ENCODE results near the gene MTHFD1.
A peak's percentile ranks its signal among the peaks of the same experiment; 100 is the strongest.

MTHFD1 gene

DNA sequence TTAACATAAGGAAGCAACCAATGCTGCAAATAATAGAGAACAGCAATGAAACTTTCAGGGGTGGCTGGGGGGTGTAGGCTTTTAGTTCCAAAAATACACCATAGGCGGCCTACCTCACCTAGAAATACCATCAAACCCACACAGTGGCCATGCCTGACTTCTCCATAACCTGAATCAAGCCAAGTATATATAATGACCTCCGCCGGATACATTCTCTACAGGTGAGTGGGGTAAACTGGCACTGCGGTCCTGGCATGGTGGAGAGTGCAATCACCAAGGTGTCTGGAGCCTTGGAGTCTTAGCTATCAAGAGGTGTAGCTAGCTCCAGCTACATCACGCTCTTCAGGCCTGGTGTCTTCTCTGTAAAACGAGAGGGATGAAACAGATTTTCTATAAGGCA is 114.3 kb downstream of the MTHFD1 start:
- peak overlapping the region; percentile 88 for H3K4me3 ChIP-seq (ENCODE audit: low read depth, low read length)
- TF ChIP-seq, protein P1, sequence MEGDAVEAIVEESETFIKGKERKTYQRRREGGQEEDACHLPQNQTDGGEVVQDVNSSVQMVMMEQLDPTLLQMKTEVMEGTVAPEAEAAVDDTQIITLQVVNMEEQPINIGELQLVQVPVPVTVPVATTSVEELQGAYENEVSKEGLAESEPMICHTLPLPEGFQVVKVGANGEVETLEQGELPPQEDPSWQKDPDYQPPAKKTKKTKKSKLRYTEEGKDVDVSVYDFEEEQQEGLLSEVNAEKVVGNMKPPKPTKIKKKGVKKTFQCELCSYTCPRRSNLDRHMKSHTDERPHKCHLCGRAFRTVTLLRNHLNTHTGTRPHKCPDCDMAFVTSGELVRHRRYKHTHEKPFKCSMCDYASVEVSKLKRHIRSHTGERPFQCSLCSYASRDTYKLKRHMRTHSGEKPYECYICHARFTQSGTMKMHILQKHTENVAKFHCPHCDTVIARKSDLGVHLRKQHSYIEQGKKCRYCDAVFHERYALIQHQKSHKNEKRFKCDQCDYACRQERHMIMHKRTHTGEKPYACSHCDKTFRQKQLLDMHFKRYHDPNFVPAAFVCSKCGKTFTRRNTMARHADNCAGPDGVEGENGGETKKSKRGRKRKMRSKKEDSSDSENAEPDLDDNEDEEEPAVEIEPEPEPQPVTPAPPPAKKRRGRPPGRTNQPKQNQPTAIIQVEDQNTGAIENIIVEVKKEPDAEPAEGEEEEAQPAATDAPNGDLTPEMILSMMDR (conservative IDR thresholded peaks at IDR 0.05; ENCODE audit: low read depth, low read length) = no peak
- no peak for DNase-seq (ENCODE audit: low read depth)

DNA sequence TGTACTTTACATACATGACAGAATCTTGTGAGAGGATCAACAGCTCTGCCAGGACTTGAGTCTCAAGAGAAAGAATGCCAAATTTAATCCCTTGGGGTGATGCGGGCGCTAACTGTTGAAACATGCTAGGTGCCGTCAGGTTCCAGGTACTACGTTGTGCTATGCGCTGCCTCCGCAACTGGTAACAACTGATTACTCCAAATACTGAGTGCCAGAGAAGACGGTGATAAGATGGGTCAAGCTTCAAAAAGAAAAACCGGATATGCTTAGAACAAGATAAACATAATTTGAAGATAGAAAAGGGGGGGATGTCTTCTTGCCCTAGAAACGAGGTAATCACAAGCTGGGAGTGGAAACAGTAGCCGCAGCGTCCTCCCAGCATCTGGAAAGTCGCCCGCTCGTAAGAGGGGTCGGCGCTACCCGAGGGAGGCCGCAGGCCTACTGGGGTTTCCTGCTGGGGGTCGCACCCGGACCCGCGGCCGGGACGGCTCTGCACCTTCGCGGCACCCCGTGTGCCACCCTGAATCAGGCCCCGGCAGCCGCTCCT is 114.8 kb downstream of the MTHFD1 start:
- TF ChIP-seq, protein P1 (conservative IDR thresholded peaks at IDR 0.05; ENCODE audit: low read depth, low read length) = no peak
- peak overlapping the region; percentile 88 for H3K4me3 ChIP-seq (ENCODE audit: low read depth, low read length)
- peak; percentile 39 for DNase-seq (ENCODE audit: low read depth)

DNA sequence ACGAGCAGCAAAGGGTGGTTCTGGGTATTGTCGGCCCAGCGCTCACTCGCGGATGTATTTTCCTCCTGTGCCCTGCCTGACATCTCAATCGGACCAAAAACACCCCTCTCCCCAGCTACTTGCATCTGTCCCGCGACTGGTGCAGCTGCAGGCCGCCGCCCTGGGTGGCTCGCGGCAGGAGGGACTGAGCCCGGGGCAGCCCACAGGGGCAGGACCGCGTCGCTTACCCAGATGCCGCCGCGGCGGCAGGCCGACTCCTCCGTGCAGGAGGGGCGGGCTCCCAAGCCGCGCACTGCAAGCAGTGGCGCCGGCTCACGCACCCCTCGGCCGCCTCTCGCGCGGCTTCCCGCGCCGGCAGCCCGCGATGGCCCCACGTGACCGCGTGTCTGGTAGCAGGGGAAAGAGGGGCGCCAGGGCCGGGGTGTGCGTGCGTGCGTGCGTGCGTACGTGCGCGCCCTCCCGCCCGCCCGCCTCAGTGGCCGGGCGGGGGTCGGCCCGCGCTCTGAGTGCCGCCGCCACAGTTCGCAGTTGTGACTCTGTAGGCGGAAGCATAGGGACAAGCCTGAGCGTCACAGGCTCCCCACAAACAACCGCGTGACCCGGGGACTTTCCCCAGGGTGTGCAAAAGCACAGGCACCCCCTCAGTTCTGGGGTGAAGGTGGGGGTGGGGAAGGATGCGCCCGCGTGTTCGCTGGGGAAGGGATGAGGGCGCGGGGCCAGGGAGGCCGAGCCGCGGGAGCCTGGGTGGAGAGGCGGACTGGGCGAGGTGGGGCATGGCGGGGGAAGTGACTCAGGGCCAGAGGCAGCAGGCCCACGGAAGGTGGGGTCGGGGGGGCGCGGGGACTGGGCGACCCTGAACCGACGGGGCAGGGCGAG is 115.5 kb downstream of the MTHFD1 start, which contains the start of gene ZBTB25:
Gene ZBTB25, minus strand, starts transcription at position 405 of the 876 bp plus-strand sequence. CDS start 13,305 bp downstream, outside the sequence.
- TF ChIP-seq, protein P1 (conservative IDR thresholded peaks at IDR 0.05; ENCODE audit: low read depth, low read length) = no peak
- peak within 1 kb of the TSS; percentile 88 for H3K4me3 ChIP-seq (ENCODE audit: low read depth, low read length)
- DNase-seq (ENCODE audit: low read depth) = peak; percentile 96

DNA sequence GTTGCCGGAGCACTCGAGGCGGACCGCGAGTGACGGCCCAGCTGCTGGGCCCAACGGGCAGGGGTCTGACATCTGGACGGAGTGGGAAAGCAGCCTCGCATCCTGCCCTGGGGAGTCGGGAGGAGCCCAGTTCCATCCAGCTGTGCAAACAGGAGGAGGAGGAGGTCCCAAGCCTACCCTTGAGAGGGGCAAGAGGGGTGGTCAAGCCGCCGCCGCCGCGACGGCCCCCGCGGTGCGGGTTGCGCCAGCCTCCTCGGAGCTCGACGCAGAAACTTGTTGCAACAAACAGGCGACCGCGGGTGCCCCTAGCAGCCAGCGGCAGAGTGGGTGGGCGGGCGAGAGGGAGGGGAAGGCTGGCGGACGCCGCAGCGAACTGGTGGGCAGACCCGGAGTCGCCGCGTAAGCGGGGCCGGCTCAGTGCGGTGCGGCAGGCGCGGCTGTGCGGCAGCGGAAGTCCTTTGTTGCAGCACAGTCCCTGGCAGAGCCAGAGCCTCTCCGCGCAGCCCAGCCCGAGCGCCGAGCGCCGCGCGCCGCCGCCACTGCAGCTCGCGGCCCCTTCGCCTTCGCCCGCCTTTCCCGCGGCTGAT is 116.2 kb downstream of the MTHFD1 start, which contains the start of gene ZBTB1:
Gene ZBTB1, plus strand, starts transcription at position 461 of the 587 bp plus-strand sequence. CDS start 16,735 bp downstream, outside the sequence.
- peak; percentile 90 for DNase-seq (ENCODE audit: low read depth)
- TF ChIP-seq, protein P1 (conservative IDR thresholded peaks at IDR 0.05; ENCODE audit: low read depth, low read length) = no peak
- H3K4me3 ChIP-seq (ENCODE audit: low read depth, low read length) = peak within 1 kb of the TSS; percentile 88

DNA sequence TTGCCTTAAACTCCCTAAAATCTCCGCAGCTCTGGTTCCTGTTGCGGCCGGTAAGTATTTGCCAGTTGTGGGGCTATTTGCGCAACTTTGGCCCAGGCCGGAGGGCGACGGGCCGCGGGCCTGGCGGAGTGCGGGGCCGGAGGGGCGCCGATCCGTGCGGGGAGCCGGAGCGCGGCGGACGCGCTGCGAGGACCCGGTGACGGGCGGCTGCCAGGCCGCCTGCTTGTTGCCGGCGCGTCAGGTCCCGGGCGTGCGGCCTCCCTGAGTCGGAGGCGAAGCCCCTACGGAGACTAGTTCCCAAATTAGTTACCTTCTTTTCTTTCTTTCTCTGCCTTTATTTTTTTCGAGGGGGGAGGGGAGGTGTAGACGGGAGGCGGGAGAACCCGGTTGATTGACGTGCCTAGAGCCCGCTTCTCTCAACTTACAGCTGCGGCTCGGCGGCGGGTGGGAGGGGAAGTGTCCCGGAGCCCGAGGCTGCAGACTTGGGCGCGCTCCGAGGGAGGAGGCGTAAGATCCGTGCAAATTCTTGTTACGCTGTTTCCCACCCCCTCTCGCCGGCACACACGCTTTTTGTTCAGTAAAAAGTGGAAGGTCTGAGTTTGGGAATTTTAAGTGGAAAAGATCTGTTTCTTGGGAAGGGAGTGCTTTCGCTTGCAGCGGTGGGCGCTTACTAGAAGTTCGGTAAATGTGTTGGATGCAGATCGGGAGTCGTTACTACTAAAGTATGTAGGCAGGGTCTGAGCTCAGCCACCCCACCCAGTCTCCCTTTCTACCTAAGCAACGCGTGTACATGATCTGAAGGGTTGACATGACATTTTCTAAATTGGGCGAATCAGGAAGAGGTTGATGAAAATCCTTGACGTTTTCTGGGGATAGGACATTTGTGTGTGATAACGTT is 117.0 kb downstream of the MTHFD1 start:
- peak overlapping the region; percentile 88 for H3K4me3 ChIP-seq (ENCODE audit: low read depth, low read length)
- TF ChIP-seq, protein P1 (conservative IDR thresholded peaks at IDR 0.05; ENCODE audit: low read depth, low read length) = no peak
- peak; percentile 89 for DNase-seq (ENCODE audit: low read depth)

DNA sequence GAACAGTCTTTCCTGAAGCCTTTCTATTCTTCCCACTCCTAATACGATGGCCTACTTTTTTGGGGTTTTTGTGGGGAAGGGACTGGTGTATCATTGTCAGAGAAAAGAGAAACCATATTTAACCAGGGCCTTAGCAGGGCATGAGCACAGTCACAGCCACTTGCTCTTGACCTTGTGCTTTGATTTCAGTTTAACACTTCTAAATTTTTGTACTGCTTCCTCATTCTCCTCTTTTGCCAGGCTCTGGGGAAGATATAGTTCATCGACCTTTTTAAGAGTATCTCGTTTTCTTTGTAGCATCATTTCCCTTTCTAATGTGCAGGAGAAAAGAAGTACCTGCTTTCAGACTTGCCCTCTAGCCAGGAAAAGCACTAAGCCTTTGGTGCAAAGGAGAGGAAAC is 118.6 kb downstream of the MTHFD1 start:
- no peak for DNase-seq (ENCODE audit: low read depth)
- H3K4me3 ChIP-seq (ENCODE audit: low read depth, low read length) = peak overlapping the region; percentile 37
- TF ChIP-seq, protein P1 (conservative IDR thresholded peaks at IDR 0.05; ENCODE audit: low read depth, low read length) = no peak
